ENCODE data around the gene UBR3. TPM values are rescaled to one million over a fixed set of nuclear protein-coding genes. Genes with fewer than 3 reads are reported as not detected.

Gene UBR3
- total RNA-seq, 1 experiment from 2014 or later: 48.9 TPM

DNA sequence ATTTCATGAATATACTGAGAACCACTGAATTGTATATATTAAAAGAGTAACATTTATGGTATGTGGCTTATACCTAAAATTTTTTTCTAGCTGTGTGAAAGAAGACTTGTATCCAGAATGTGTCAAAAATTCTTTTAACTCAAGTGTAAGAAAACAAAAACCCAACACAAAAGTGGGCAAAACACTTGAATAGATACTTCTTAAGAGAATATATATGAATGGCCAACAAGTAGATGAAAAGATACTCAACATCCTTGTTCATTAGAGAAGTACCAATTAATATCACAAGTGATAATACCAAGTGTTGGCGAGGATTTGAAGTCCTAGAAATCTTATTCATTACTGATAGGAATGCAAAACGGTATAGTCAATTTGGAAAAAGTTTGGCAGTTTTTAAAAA is 243.5 kb downstream of the UBR3 start:
- H3K27me3 ChIP-seq (replicated peaks; ENCODE audit: insufficient read depth, low read depth, low read length, poor library complexity): no peaks in the 10 kb centered on the region
- ChIA-PET POLR2A (ENCODE audit: low non-redundant PET) (no interaction called here), CTCF (no interaction called here)
- peaks cover 18% of the 10 kb centered on the region for H3K36me3 ChIP-seq (ENCODE audit: insufficient read depth, low read length, poor library complexity, severe bottlenecking)
- peaks cover 3% of the 10 kb centered on the region for H3K9me3 ChIP-seq (ENCODE audit: low read depth, low read length, poor library complexity, severe bottlenecking)
- DNase-seq (ENCODE audit: low spot score): no peak
- H3K4me1 ChIP-seq (ENCODE audit: insufficient read depth, low read length, poor library complexity, severe bottlenecking): peaks cover 14% of the 10 kb centered on the region
- no peak overlapping the region for H3K4me3 ChIP-seq (ENCODE audit: low read depth, low read length, poor library complexity, severe bottlenecking)
- no TSS peak for BruUV-seq (replicated peaks)
- intact Hi-C loops (cut with micrococcal nuclease; ENCODE audit: unreplicated experiment): no loop called here
- TF ChIP-seq, protein P1, sequence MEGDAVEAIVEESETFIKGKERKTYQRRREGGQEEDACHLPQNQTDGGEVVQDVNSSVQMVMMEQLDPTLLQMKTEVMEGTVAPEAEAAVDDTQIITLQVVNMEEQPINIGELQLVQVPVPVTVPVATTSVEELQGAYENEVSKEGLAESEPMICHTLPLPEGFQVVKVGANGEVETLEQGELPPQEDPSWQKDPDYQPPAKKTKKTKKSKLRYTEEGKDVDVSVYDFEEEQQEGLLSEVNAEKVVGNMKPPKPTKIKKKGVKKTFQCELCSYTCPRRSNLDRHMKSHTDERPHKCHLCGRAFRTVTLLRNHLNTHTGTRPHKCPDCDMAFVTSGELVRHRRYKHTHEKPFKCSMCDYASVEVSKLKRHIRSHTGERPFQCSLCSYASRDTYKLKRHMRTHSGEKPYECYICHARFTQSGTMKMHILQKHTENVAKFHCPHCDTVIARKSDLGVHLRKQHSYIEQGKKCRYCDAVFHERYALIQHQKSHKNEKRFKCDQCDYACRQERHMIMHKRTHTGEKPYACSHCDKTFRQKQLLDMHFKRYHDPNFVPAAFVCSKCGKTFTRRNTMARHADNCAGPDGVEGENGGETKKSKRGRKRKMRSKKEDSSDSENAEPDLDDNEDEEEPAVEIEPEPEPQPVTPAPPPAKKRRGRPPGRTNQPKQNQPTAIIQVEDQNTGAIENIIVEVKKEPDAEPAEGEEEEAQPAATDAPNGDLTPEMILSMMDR (conservative IDR thresholded peaks at IDR 0.05; ENCODE audit: low read depth, low read length): no peak
- no peak for TF ChIP-seq EZH2 (IDR thresholded peaks at IDR 0.05; ENCODE audit: borderline replicate concordance, low read depth, low read length, poor library complexity, severe bottlenecking)
- no peak overlapping the region for H3K27ac ChIP-seq (ENCODE audit: low read depth, low read length, poor library complexity, severe bottlenecking)

DNA sequence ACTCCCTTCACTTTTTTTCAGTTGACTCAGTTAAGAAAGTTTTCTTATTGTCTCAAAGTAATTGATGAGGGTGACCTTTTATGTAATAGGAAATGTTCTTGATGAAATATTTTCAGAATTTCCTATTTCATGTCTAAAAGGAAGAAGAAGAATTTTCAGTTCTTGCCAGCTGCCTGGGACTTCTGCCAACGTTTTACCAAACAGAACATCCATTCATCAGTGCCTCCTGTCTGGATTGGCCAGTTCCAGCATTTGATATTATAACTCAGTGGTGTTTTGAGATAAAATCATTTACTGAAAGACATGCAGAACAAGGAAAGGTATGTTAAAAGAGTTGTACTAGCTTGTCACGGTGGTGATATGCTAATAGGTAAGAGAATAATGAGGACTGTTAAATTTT is 246.0 kb downstream of the UBR3 start:
- no TSS peak for BruUV-seq (replicated peaks)
- POLR2A ChIA-PET (ENCODE audit: low non-redundant PET): no interaction called here
- no peak for TF ChIP-seq EZH2 (IDR thresholded peaks at IDR 0.05; ENCODE audit: borderline replicate concordance, low read depth, low read length, poor library complexity, severe bottlenecking)
- TF ChIP-seq, protein P1 (conservative IDR thresholded peaks at IDR 0.05; ENCODE audit: low read depth, low read length): no peak
- no peak overlapping the region for H3K4me3 ChIP-seq (ENCODE audit: low read depth, low read length, poor library complexity, severe bottlenecking)
- CTCF ChIA-PET: no interaction called here
- H3K9me3 ChIP-seq (ENCODE audit: low read depth, low read length, poor library complexity, severe bottlenecking): peaks cover 3% of the 10 kb centered on the region
- H3K27me3 ChIP-seq (replicated peaks; ENCODE audit: insufficient read depth, low read depth, low read length, poor library complexity): no peaks in the 10 kb centered on the region
- H3K4me1 ChIP-seq (ENCODE audit: insufficient read depth, low read length, poor library complexity, severe bottlenecking): peaks cover 14% of the 10 kb centered on the region
- DNase-seq (ENCODE audit: low spot score): peak; percentile 63
- H3K27ac ChIP-seq (ENCODE audit: low read depth, low read length, poor library complexity, severe bottlenecking): peak overlapping the region; percentile 49
- peaks cover 14% of the 10 kb centered on the region for H3K36me3 ChIP-seq (ENCODE audit: insufficient read depth, low read length, poor library complexity, severe bottlenecking)
- intact Hi-C loops (cut with micrococcal nuclease; ENCODE audit: unreplicated experiment): no loop called here

DNA sequence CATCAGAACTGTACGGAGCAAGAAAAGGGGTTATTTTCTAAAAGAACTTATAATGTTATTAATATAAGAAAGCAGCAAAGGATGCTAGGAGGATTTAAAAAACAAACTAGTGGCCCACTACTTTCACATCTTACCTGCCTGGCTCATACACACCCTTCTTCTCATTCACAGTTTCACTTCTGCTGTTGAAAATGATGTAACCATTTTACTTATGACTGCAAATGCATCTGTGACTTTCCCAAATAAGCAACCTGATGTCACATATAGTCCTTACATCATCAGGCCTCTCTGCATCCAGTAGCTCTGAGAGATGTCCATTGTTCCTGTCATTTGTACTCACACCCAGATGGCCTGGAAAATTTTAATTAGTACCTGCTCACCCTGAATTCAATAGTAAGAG is 248.9 kb downstream of the UBR3 start:
- Histone ChIP-seq H3K27ac (ENCODE audit: low read depth, low read length, poor library complexity, severe bottlenecking) (no peak overlapping the region), H3K36me3 (ENCODE audit: insufficient read depth, low read length, poor library complexity, severe bottlenecking) (peaks cover 3% of the 10 kb centered on the region), H3K4me3 (ENCODE audit: low read depth, low read length, poor library complexity, severe bottlenecking) (no peak overlapping the region), H3K9me3 (ENCODE audit: low read depth, low read length, poor library complexity, severe bottlenecking) (no peaks in the 10 kb centered on the region), H3K4me1 (ENCODE audit: insufficient read depth, low read length, poor library complexity, severe bottlenecking) (peaks cover 14% of the 10 kb centered on the region), H3K27me3 (replicated peaks; ENCODE audit: insufficient read depth, low read depth, low read length, poor library complexity) (no peaks in the 10 kb centered on the region)
- no TSS peak for BruUV-seq (replicated peaks)
- TF ChIP-seq, protein P1 (conservative IDR thresholded peaks at IDR 0.05; ENCODE audit: low read depth, low read length): no peak
- TF ChIP-seq EZH2 (IDR thresholded peaks at IDR 0.05; ENCODE audit: borderline replicate concordance, low read depth, low read length, poor library complexity, severe bottlenecking): no peak
- intact Hi-C loops (cut with micrococcal nuclease; ENCODE audit: unreplicated experiment): no loop called here
- DNase-seq (ENCODE audit: low spot score): no peak
- CTCF ChIA-PET: no interaction called here
- POLR2A ChIA-PET (ENCODE audit: low non-redundant PET): no interaction called here

Measured in A673 (cell line).